Erythroblast (primary cell): ENCODE results near the gene ZNF638.

Source experiments
- DNase-seq, 2 experiments: peaks; one replicate each; lab custom pipeline; 2025; lab: John Stamatoyannopoulos, UW
- GATA1 ChIP-seq: IDR thresholded peaks from 2 replicates; pipeline ENCODE4 v1.6.1; 2011; ENCODE audit warnings: low read depth, mild to moderate bottlenecking, control low read depth, low read length, moderate library complexity
- POLR2A ChIP-seq: IDR thresholded peaks from 2 replicates; pipeline ENCODE4 v1.6.1; 2011; ENCODE audit warnings: mild to moderate bottlenecking, low read length

The ZNF638 gene

GRCh38 chr2:71460595-71461303 is 129.2 kb downstream of the ZNF638 start:
- DNase-seq = peak; percentile 26 to 53
- TF ChIP-seq GATA1 (no peak), POLR2A (no peak)

GRCh38 chr2:71461304-71461671 is 129.7 kb downstream of the ZNF638 start:
- no peak for DNase-seq
- TF ChIP-seq GATA1 (no peak), POLR2A (no peak)

- DNase-seq = no peak
- TF ChIP-seq POLR2A (no peak), GATA1 (no peak)
Measured at GRCh38 chr2:71462056-71462605, 130.5 kb downstream of the ZNF638 start.

GRCh38 chr2:71462641-71463341 is 131.2 kb downstream of the ZNF638 start:
- TF ChIP-seq POLR2A = no peak
- TF ChIP-seq GATA1 = no peak
- DNase-seq = no peak

GRCh38 chr2:71463342-71463654 is 131.7 kb downstream of the ZNF638 start:
- no peak for TF ChIP-seq POLR2A

GRCh38 chr2:71464389-71464788 is 132.8 kb downstream of the ZNF638 start:
- DNase-seq = no peak
- TF ChIP-seq GATA1 = no peak

More at GRCh38 chr2:71463342-71463654, 131.7 kb downstream of the ZNF638 start:
- no peak for DNase-seq

- TF ChIP-seq POLR2A = no peak
- TF ChIP-seq GATA1 = no peak
- no peak for DNase-seq
Measured at GRCh38 chr2:71465356-71465755, 133.8 kb downstream of the ZNF638 start.

GRCh38 chr2:71465961-71466300 is 134.3 kb downstream of the ZNF638 start:
- TF ChIP-seq POLR2A (no peak), GATA1 (no peak)
- DNase-seq = no peak

GRCh38 chr2:71466301-71467179 is 135.0 kb downstream of the ZNF638 start:
- peak; percentile 44 to 48 for DNase-seq
- no peak for TF ChIP-seq GATA1

GRCh38 chr2:71467180-71467815 is 135.7 kb downstream of the ZNF638 start:
- TF ChIP-seq POLR2A = no peak
- TF ChIP-seq GATA1 = no peak
- peak in 1 of 2 experiments; percentile 34 for DNase-seq

- DNase-seq = no peak
- no peak for TF ChIP-seq GATA1
- TF ChIP-seq POLR2A = no peak
Measured at GRCh38 chr2:71468279-71469015, 136.9 kb downstream of the ZNF638 start.

GRCh38 chr2:71469403-71470398 is 138.1 kb downstream of the ZNF638 start:
- DNase-seq = peak; percentile 14 to 67
- TF ChIP-seq GATA1 = no peak
- no peak for TF ChIP-seq POLR2A
